HepG2 (cell line): Measurements from ENCODE around the gene ACTRT2. TPM values are rescaled to one million over a fixed set of nuclear protein-coding genes. Genes with fewer than 3 reads are reported as not detected.

Experiments used
- ATAC-seq: fragments of 200-7000 bp; cut with Tn5 transposase; 3 replicates; pipeline ENCODE4 v1.9.1; 2020; ENCODE audit warnings: mild to moderate bottlenecking, moderate library complexity
- BruUV-seq: library from RNA; stranded (reverse); fragments of 400-500 nt; replicated peaks from 2 replicates; lab custom pipeline; 2021; lab: Mats Ljungman, UMichigan
- CTCF ChIA-PET: fragments of 300-600 bp; formaldehyde crosslinking; extraction: SDS; loops from one replicate; lab custom pipeline; 2021; ENCODE audit warnings: low total read pairs, inconsistent platforms, low intra/inter-chr PET ratio; lab: Yijun Ruan, JAX
- POLR2A ChIA-PET: fragments of 350-600 bp; sonication (Branson Sonifier 250); formaldehyde crosslinking; loops from one replicate; lab custom pipeline; 2020; ENCODE audit warnings: antibody characterized with exemption, inconsistent platforms; lab: Yijun Ruan, JAX
- DNase-seq: peaks from one replicate; pipeline ENCODE4 v3.0.0-alpha.2; 2015; ENCODE audit warnings: low spot score
- FAIRE-seq: peaks from 3 replicates; lab custom pipeline; 2011; peaks lifted over from hg19 to GRCh38; lab: Jason Lieb, UNC
- H2AFZ ChIP-seq: one replicate; pipeline ENCODE4 v1.6.1; 2011; ENCODE audit warnings: low read length, inconsistent platforms
- H3K27ac ChIP-seq: fragments of 300-600 bp; 3 replicates; pipeline ENCODE4 v1.8.0; 2011; ENCODE audit warnings: mixed run types, mild to moderate bottlenecking, mixed read lengths, low read length, inconsistent platforms; ENCODE audit not compliant: insufficient read depth; ENCODE audit errors: extremely low read length
- H3K27me3 ChIP-seq, 2 experiments: fragments of 200-600 bp in 1 of 2; 2 replicates in 1 of 2; 3 replicates in 1 of 2; pipeline versions ENCODE4 v1.6.0 to v1.8.0; 2011; ENCODE audit warnings: low read length in 2 of 2, mild to moderate bottlenecking in 2 of 2, moderate library complexity in 2 of 2, inconsistent platforms in 1 of 2; ENCODE audit not compliant: insufficient read depth in 2 of 2, control insufficient read depth in 1 of 2
- H3K36me3 ChIP-seq, 2 experiments: fragments of 200-600 bp in 1 of 2; replicated peaks in 1 of 2; 2 replicates in 1 of 2; 3 replicates in 1 of 2; pipeline versions ENCODE4 v1.5.1 to v1.8.0; 2011; ENCODE audit warnings: low read length in 2 of 2, inconsistent platforms in 1 of 2; ENCODE audit not compliant: insufficient read depth in 2 of 2, control insufficient read depth in 1 of 2
- H3K4me1 ChIP-seq: 2 replicates; pipeline ENCODE4 v1.5.1; 2012; ENCODE audit warnings: low read length, inconsistent platforms; ENCODE audit not compliant: insufficient read depth
- H3K4me2 ChIP-seq: 2 replicates; pipeline ENCODE4 v1.6.0; 2011; ENCODE audit warnings: low read depth, low read length, inconsistent platforms
- H3K4me3 ChIP-seq, 3 experiments: fragments of 200-600 bp in 1 of 3; sonication (generic), shearing (Covaris generic) in 1 of 3; replicated peaks in 1 of 3; 2 replicates each; pipeline ENCODE4 v1.5.1; 2011 to 2016; ENCODE audit warnings: low read length in 3 of 3, inconsistent platforms in 2 of 3, low read depth in 2 of 3, mild to moderate bottlenecking in 2 of 3, control low read depth in 1 of 3, mixed read lengths in 1 of 3; ENCODE audit not compliant: insufficient read depth in 1 of 3
- H3K79me2 ChIP-seq: one replicate; pipeline ENCODE4 v1.6.1; 2011; ENCODE audit warnings: low read length, inconsistent platforms; ENCODE audit not compliant: insufficient read depth
- H3K9ac ChIP-seq: 2 replicates; pipeline ENCODE4 v1.6.0; 2011; ENCODE audit warnings: mild to moderate bottlenecking, low read depth, low read length, inconsistent platforms; ENCODE audit not compliant: insufficient read depth
- H3K9me3 ChIP-seq: 2 replicates; pipeline ENCODE4 v1.5.1; 2012; ENCODE audit warnings: mild to moderate bottlenecking, low read length
- H4K20me1 ChIP-seq: 2 replicates; pipeline ENCODE4 v1.6.0; 2011; ENCODE audit warnings: inconsistent platforms, mild to moderate bottlenecking, low read length, moderate library complexity; ENCODE audit not compliant: insufficient read depth
- ATRX ChIP-seq: sonication (generic); formaldehyde crosslinking; IDR thresholded peaks from 2 replicates; pipeline ENCODE4 v1.4.0; 2020; ENCODE audit warnings: missing genetic modification reagents, borderline replicate concordance
- GATA4 ChIP-seq: sonication (generic); IDR thresholded peaks from 2 replicates; pipeline ENCODE4 v1.6.1; 2016; ENCODE audit warnings: antibody characterized with exemption, low read depth, borderline replicate concordance
- NCOR1 ChIP-seq: fragments of 200-600 bp; sonication (generic); IDR thresholded peaks from 2 replicates; pipeline ENCODE4 v1.7.0; 2017; ENCODE audit warnings: antibody characterized with exemption, low read length, borderline replicate concordance
- NR1H2 ChIP-seq: sonication (generic); formaldehyde crosslinking; IDR thresholded peaks from 2 replicates; pipeline ENCODE4 v1.8.1; 2022; ENCODE audit warnings: low read depth, missing genetic modification reagents, borderline replicate concordance
- RORA ChIP-seq: sonication (generic); formaldehyde crosslinking; IDR thresholded peaks from 2 replicates; pipeline ENCODE4 v1.5.0; 2020; ENCODE audit warnings: mild to moderate bottlenecking, missing genetic modification reagents, moderate library complexity
- SRSF1 ChIP-seq: fragments of 200-400 bp; formaldehyde crosslinking; optimal IDR thresholded peaks from 2 replicates; pipeline ENCODE3; 2017; ENCODE audit warnings: mild to moderate bottlenecking, low read depth, low read length, moderate library complexity
- TAF1 ChIP-seq: sonication (generic); formaldehyde crosslinking; IDR thresholded peaks from 2 replicates; pipeline ENCODE4 v1.4.0; 2020; ENCODE audit warnings: missing genetic modification reagents
- YY1 ChIP-seq: IDR thresholded peaks from 2 replicates; pipeline ENCODE4 v1.6.1; 2011; ENCODE audit warnings: low read length, low read depth, moderate library complexity, mild to moderate bottlenecking; ENCODE audit not compliant: insufficient read depth, insufficient replicate concordance
- ZNF232 ChIP-seq: sonication (generic); formaldehyde crosslinking; IDR thresholded peaks from 2 replicates; pipeline ENCODE4 v1.4.0; 2020; ENCODE audit warnings: missing genetic modification reagents, borderline replicate concordance
- ZNF253 ChIP-seq: sonication (generic); formaldehyde crosslinking; IDR thresholded peaks from 2 replicates; pipeline ENCODE4 v1.8.0; 2022; ENCODE audit warnings: mild to moderate bottlenecking, missing genetic modification reagents, borderline replicate concordance
- ZNF263 ChIP-seq: sonication (generic); formaldehyde crosslinking; IDR thresholded peaks from 2 replicates; pipeline ENCODE4 v1.4.0; 2020; ENCODE audit warnings: missing genetic modification reagents
- ZNF672 ChIP-seq: sonication (generic); formaldehyde crosslinking; IDR thresholded peaks from 2 replicates; pipeline ENCODE4 v1.8.1; 2022; ENCODE audit warnings: missing genetic modification reagents
- WGBS: methylation state at CpG from one replicate; pipeline ENCODE4 v1.1.6; 2017; ENCODE audit warnings: low lambda C conversion rate; 5-methylcytosine and 5-hydroxymethylcytosine counted together
- in situ Hi-C: cut with HindIII; loops from 2 replicates; pipeline ENCODE4 v1.10.0; 2017; ENCODE audit warnings: low pct_unique_long_range_greater_than_20kb; ENCODE audit not compliant: extremely low pct_ligation_motif_present
- intact Hi-C: fragments of 100-400 bp; cut with micrococcal nuclease; formaldehyde crosslinking; loops from one replicate; pipeline ENCODE4 v1.10.0; 2022; ENCODE audit not compliant: unreplicated experiment
- polyA plus RNA-seq, 8 experiments: library from polyadenylated mRNA; depleted of rRNA in 3 of 8; stranded (reverse) in 7 of 8; unstranded in 1 of 8; fragments of >200 nt; fragmentation: Illumina TruSeq in 4 of 8; extraction: Trizol in 4 of 8; gene quantifications; 2 replicates each; pipeline versions ENCODE4 v1.2.1 to v1.2.3, GENCODE V29; 2011 to 2016; ENCODE audit warnings: low read depth in 4 of 8, missing spikeins in 1 of 8, mixed read lengths in 1 of 8; ENCODE audit not compliant: insufficient read depth in 1 of 8
- total RNA-seq, 5 experiments: library from RNA; depleted of rRNA; stranded (reverse); fragments of >200 nt; fragmentation: Illumina TruSeq; extraction: Trizol; gene quantifications; 2 replicates each; pipeline ENCODE4 v1.2.3, GENCODE V29; 2016; ENCODE audit warnings: low read depth in 1 of 5
- TF ChIP-seq, protein P1 (sequence below): sonication (generic); formaldehyde crosslinking; IDR thresholded peaks from 2 replicates; pipeline ENCODE4 v1.5.1; 2020; ENCODE audit warnings: missing genetic modification reagents, mild to moderate bottlenecking, borderline replicate concordance
- TF ChIP-seq, protein P2 (sequence below): sonication (generic); formaldehyde crosslinking; IDR thresholded peaks from 2 replicates; pipeline ENCODE4 v1.4.0; 2020; ENCODE audit warnings: mild to moderate bottlenecking, missing genetic modification reagents, borderline replicate concordance
- TF ChIP-seq, protein P3 (sequence below): sonication (generic); formaldehyde crosslinking; IDR thresholded peaks from 2 replicates; pipeline ENCODE4 v1.4.0; 2020; ENCODE audit warnings: missing genetic modification reagents, borderline replicate concordance
- TF ChIP-seq, protein P4 (sequence below): sonication (generic); formaldehyde crosslinking; IDR thresholded peaks from 2 replicates; pipeline ENCODE4 v1.8.0; 2022; ENCODE audit warnings: low read depth, missing genetic modification reagents

The ACTRT2 gene
- total and polyA plus RNA-seq, 2 of the 13 experiments (the other 11 are each of a cell fraction or from before 2014, with no cell fraction given): not detected

DNA sequence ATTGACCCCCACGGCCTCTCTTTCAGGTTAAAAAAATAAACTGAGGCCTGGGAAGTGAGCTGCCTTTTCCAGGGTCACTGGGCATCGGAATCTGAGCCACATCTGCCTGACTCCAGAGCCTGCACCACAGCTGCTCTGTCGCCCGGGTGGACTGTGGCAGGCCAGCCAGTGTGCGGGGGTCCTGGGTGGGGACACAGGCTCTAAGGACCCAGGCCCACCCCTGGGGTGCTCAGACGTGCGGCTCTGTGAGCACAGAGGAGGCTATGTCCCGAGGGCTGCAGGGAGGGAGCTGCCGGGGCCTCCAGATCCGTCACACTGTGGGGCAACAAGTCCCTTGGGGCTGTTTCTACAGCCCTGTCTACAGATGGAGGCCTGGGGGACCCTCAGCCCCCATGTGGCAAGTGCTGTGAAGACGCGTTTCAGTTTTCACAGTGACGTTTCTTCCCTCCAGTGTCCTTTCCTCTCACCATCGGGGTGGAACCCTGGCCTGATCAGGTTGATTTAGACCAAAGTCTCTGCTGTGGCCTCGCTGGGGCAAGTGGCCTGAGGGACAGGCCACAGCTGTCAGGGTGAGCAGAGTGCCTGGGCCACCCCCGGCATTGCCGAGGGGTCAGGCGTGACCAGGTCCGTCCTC lies 39.2 kb upstream of the ACTRT2 start:
- H3K27me3 ChIP-seq: peaks cover 9 to 47% of the 10 kb centered on the region in 2 experiments
- TF ChIP-seq YY1 (no peak), ATRX (no peak), ZNF672 (CRISPR knock-in tag) (no peak), ZNF253 (CRISPR knock-in tag) (no peak), NR1H2 (CRISPR knock-in tag) (no peak), RORA (CRISPR knock-in tag) (no peak), ZNF232 (CRISPR knock-in tag) (no peak), ZNF263 (CRISPR knock-in tag) (no peak), TAF1 (CRISPR knock-in tag) (no peak), NCOR1 (no peak), SRSF1 (no peak), GATA4 (no peak)
- TF ChIP-seq, protein P1, sequence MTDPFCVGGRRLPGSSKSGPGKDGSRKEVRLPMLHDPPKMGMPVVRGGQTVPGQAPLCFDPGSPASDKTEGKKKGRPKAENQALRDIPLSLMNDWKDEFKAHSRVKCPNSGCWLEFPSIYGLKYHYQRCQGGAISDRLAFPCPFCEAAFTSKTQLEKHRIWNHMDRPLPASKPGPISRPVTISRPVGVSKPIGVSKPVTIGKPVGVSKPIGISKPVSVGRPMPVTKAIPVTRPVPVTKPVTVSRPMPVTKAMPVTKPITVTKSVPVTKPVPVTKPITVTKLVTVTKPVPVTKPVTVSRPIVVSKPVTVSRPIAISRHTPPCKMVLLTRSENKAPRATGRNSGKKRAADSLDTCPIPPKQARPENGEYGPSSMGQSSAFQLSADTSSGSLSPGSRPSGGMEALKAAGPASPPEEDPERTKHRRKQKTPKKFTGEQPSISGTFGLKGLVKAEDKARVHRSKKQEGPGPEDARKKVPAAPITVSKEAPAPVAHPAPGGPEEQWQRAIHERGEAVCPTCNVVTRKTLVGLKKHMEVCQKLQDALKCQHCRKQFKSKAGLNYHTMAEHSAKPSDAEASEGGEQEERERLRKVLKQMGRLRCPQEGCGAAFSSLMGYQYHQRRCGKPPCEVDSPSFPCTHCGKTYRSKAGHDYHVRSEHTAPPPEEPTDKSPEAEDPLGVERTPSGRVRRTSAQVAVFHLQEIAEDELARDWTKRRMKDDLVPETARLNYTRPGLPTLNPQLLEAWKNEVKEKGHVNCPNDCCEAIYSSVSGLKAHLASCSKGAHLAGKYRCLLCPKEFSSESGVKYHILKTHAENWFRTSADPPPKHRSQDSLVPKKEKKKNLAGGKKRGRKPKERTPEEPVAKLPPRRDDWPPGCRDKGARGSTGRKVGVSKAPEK (CRISPR knock-in tag): no peak
- TF ChIP-seq, protein P2, sequence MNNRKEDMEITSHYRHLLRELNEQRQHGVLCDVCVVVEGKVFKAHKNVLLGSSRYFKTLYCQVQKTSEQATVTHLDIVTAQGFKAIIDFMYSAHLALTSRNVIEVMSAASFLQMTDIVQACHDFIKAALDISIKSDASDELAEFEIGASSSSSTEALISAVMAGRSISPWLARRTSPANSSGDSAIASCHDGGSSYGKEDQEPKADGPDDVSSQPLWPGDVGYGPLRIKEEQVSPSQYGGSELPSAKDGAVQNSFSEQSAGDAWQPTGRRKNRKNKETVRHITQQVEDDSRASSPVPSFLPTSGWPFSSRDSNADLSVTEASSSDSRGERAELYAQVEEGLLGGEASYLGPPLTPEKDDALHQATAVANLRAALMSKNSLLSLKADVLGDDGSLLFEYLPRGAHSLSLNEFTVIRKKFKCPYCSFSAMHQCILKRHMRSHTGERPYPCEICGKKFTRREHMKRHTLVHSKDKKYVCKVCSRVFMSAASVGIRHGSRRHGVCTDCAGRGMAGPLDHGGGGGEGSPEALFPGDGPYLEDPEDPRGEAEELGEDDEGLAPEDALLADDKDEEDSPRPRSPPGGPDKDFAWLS (CRISPR knock-in tag): no peak
- TF ChIP-seq, protein P3, sequence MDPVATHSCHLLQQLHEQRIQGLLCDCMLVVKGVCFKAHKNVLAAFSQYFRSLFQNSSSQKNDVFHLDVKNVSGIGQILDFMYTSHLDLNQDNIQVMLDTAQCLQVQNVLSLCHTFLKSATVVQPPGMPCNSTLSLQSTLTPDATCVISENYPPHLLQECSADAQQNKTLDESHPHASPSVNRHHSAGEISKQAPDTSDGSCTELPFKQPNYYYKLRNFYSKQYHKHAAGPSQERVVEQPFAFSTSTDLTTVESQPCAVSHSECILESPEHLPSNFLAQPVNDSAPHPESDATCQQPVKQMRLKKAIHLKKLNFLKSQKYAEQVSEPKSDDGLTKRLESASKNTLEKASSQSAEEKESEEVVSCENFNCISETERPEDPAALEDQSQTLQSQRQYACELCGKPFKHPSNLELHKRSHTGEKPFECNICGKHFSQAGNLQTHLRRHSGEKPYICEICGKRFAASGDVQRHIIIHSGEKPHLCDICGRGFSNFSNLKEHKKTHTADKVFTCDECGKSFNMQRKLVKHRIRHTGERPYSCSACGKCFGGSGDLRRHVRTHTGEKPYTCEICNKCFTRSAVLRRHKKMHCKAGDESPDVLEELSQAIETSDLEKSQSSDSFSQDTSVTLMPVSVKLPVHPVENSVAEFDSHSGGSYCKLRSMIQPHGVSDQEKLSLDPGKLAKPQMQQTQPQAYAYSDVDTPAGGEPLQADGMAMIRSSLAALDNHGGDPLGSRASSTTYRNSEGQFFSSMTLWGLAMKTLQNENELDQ (CRISPR knock-in tag): no peak
- TF ChIP-seq, protein P4, sequence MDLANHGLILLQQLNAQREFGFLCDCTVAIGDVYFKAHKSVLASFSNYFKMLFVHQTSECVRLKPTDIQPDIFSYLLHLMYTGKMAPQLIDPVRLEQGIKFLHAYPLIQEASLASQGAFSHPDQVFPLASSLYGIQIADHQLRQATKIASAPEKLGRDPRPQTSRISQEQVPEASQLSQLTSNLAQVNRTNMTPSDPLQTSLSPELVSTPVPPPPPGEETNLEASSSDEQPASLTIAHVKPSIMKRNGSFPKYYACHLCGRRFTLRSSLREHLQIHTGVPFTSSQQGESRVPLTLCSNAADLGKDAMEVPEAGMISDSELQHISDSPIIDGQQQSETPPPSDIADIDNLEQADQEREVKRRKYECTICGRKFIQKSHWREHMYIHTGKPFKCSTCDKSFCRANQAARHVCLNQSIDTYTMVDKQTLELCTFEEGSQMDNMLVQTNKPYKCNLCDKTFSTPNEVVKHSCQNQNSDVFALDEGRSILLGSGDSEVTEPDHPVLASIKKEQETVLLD: no peak

More for the DNA sequence above, 39.2 kb upstream of the ACTRT2 start:
- no peaks in the 10 kb centered on the region for H3K36me3 ChIP-seq
- no peak for DNase-seq
- no peaks in the 10 kb centered on the region for H4K20me1 ChIP-seq
- CTCF ChIA-PET: no interaction called here
- no peaks in the 10 kb centered on the region for H3K9me3 ChIP-seq
- no peak overlapping the region for H3K27ac ChIP-seq
- in situ Hi-C loops (no loop called here), intact Hi-C loops (no loop called here)
- 6% methylated on average over 9 of the region's 19 CpGs for WGBS
- no peak for FAIRE-seq
- H2AFZ ChIP-seq: no peak overlapping the region
- no peak overlapping the region for H3K9ac ChIP-seq
- H3K4me2 ChIP-seq: no peak overlapping the region
- no peak overlapping the region for H3K4me3 ChIP-seq
- no TSS peak for BruUV-seq
- H3K4me1 ChIP-seq: no peaks in the 10 kb centered on the region
- H3K79me2 ChIP-seq: no peaks in the 10 kb centered on the region
- no peak for ATAC-seq
- POLR2A ChIA-PET: no interaction called here
